GM18909 (cell line): ENCODE results near the gene NOL4L.
"Not testable (repeated sequence)": the region's sequence is repeated elsewhere in the genome, so short reads cannot be mapped to it uniquely, and the experiment has no call there.

Experiments
- ATAC-seq: cut with Tn5 transposase; IDR thresholded peaks from one replicate; pipeline ENCODE4 v1.9.1; 2021; ENCODE audit warnings: mild to moderate bottlenecking; ENCODE audit not compliant: unreplicated experiment, poor library complexity

The NOL4L gene

DNA sequence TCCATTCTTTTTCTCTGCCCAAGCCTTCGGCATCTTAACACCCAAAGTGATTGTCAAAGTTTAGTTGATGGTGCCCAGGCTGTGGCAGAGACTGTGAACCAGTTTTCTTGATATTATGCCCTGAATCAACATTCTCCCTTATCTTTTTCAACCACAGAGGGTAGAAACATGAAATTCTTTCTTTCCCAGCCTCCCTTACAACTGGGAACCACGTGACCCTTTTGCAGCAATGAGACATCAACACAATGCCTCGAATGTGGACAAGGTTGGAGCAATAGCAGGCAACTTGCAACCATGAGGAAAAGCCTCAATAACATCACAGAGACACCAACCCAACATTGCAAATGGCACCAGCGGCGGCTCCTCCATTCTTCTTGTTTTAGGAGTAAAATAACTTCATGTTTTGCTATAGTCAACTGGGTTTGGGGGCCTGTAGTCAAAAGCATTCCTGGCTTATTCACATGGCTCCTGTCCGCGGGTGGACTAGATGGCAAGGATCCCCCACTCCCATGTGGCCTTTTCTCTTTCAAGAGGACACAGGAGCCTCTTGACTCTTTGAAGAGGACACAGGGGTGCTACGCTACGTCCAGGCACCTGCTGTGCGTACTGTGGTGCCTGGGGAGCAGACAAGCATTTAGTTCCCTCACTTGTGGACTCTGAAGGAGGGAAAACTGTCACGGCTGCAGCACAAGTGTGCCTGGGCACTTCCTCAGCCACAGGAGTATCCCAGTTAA is 90.5 kb downstream of the NOL4L start:
- no peak for ATAC-seq

DNA sequence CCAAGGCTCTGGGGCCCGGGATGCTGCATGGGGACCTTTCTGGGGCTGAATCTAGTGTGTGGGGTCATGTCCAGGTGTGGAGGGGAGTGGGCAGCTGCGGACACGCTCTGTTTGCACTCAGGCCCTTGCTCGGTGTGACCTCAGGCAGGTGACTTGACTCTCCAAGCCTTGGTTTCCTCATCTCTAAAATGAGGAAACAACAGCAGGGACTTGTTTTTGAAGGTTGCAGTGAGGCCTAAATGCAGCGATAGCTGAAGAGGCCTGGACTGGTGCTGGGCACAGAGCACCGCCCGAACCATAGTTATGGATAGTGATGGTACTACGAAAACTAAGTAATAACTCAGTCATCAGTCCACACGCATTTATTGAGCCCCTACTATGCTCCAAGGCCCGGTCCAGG is 91.8 kb downstream of the NOL4L start:
- ATAC-seq, result no peak

DNA sequence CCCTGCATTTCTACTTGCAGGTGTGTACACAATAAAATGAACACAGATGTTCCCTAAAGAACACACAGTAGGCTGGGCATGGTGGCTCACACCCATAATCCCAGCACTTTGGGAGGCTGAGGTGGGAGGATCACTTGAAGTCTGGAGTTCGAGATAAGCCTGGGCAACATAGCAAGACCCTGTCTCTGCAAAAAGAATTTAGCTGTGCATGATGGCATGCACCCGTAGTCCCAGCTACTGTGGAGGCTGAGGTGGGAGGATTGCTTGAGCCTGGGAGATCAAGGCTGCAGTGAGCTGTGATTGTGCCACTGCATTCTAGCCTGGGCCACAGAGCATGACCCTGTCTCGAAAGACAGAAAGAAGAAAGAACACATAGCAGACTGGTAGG is 93.4 kb downstream of the NOL4L start:
- not testable (repeated sequence) for ATAC-seq

DNA sequence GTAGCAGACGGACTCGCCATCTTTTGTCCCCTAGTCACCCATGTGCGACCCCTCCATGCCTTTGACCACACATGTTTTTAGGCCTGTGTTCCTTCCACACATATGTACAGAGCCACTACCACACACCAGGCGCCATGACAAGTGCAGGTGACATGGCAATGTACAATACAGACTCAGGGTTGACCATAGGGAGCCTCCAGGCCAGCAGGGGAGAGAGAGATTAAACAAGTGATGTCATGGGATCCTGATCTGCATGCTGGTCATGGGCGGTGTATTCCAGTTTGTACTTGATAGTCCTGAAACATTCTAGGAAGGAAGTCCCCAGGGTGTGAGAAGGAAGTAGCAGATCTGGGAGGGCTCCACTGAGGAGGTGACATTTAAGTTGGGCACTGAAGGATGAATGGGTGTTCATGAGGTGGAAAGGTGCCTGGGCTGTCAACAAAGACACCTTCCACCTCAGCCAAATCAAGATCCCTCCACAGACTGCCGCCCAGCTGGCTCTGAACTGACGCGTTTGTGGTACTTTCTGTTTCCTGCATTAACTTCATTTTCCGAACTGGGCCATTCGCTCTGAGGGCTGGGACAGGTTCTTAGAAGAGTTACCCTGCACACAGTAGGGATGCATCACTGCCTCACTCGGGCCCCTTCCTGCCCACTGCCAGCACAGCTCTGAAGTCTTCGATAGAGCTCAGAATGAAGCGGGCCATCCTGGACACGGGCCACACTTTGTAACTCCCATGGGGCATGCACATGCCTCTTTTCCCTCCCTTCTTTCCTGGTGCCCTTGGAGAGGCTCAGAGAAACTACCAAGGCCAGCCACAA is 94.0 kb downstream of the NOL4L start:
- no peak for ATAC-seq

DNA sequence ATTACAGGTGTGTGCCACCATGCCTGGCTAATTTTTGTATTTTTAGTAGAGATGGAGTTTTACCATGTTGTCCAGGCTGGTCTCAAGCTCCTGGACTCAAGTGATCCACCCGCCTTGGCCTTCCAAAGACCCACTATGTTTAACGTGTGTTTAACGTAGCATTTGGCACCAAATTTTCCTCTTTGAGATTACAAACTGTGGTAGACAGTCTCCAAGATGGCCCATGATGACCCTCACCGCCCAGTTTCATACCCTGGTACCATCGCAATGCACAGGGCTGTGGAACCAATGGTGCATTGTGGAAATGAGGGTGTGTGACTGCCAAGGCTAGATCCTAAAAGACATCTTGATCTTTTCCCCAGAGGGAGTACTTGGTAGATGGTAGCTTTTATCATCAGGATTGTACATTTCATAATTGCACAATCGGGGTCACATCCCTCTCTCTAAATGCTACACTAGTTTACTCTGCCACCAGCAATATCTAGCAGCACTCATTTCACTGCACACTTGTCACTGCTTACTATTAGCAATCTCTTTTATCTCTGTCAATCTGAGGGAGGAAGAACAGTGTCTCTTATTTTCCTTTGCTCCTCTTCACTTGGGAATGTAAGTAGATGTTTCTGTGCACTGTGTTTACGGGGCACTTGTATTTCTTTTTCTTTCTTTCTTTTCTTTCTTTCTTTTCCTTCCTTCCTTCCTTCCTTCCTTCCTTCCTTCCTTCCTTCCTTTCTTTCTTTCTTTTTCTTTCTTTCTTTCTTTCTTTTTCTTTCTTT is 96.9 kb downstream of the NOL4L start:
- no peak for ATAC-seq

DNA sequence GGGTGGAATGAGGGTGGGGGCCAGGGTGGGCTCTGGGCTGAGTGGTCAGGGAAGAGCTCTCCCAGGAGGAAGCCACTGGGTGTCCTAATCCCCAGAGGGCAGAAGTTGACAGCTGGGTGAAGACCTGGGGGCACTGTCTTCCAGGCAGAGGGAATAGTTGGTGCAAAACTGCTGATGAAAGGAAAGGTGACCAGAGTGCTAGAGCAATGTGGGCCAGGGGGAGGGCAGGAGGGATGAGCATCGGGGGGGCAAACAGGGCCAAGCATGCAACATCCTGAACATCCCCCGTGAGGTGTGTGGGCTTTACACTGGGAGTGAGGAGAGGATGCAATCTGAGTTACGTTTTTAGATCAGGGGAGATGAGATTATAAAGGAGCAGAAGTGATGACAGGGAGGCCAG is 97.8 kb downstream of the NOL4L start:
- ATAC-seq, result no peak

DNA sequence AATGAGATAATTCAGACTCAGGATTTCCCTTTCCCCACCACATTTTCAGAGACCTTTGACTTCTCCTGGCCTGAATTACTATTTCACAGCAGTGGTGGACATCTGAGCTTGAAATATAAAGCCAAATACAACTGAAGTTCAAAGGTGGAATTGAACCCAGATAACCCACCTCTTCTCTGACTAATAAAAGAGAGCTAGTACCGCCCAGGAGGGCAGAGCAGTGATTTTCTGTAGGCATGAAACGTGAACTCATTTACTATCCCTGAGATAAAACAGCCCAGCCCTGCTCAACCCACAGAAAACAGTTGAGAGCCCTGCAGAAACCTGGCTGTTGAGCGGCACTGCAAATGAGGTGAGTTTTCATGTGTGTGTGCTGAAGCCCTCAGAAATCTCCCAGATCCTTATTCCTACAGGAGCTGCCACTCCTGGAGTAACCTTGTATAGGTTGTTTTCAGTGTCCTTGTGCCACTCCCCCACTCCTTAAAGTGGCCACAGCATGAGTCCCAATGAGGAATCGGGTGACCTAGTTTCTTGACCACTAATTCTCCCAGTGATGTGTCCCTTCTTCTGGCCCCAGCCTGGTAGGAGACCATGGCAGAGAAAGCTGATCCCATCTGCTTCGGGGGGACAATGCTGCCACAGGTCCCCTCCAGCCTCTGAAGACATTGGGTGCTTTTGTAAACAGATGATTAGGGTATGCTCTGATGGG is 99.2 kb downstream of the NOL4L start:
- no peak for ATAC-seq

DNA sequence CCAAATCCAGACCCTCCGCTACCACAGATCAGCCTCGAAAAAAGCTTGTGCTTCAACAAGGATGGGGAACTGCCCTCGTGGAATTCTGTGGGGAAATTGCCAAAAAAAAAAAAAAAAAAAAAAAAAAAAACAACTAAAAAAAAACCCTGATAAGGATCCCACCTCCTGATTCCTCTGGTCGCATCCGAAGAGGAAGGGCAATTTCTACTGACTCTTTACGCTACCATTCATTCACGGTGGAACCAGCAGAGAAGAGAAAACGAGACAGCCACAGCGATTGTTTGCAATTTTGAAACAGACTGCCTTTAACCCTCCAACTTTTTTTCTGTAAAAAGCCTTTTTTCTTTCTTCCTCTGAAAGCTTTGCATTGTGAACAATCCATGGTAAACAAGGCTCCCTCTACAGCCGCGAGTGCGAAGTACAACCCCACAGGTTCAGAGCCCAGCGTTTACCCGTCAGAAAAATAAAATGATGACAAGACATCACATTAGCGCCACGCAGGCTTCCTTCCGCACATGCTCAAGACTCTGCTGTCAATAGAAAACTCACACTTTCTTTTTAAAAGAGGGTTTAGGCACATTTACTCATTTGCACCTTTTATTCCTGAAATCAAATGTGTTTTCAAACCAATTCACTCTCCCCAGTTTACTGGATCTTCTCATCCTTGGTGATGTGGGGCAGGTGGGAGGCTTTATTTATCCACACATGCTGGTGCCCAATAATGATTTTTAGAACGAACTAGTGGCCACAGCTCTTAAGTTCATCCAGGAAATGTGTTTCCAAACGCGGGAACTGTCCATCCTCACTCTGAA is 100.0 kb downstream of the NOL4L start:
- peak; percentile 58 for ATAC-seq

DNA sequence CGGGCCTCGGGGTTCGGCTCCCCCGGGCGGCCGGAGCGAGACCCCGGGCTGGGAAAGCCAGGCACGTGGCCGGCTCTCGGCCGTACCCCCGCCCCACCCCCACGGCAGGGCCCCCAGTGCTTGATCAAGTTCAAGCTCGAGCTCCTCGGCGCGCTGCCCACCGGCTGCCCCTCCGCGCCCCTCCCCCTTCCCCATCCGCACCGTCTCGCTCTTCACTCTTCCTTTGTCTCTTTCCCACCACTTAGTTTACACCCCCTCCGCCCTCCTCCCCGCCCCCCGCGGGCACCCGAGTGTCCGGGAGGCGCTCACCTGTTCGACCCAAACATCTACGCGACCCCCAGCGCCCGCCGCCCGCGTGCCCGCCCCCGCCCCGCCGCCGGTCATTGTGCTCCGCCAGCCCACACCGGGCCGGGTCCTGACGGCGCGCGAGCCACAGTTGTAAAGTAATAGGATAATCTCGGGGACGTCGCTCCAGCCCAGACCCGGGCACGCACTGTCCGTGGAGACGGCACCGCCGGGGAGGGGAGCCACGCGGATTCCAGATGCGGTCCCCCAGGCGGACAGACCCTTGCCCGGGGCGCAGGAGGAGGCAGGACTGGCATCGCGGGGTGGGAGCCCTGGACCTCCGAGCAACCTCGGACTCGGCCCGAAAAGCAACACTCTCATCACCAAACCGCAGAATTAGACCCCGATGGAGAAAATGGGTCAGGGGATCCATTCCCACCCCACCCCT is 100.7 kb downstream of the NOL4L start:
- ATAC-seq, result no peak

DNA sequence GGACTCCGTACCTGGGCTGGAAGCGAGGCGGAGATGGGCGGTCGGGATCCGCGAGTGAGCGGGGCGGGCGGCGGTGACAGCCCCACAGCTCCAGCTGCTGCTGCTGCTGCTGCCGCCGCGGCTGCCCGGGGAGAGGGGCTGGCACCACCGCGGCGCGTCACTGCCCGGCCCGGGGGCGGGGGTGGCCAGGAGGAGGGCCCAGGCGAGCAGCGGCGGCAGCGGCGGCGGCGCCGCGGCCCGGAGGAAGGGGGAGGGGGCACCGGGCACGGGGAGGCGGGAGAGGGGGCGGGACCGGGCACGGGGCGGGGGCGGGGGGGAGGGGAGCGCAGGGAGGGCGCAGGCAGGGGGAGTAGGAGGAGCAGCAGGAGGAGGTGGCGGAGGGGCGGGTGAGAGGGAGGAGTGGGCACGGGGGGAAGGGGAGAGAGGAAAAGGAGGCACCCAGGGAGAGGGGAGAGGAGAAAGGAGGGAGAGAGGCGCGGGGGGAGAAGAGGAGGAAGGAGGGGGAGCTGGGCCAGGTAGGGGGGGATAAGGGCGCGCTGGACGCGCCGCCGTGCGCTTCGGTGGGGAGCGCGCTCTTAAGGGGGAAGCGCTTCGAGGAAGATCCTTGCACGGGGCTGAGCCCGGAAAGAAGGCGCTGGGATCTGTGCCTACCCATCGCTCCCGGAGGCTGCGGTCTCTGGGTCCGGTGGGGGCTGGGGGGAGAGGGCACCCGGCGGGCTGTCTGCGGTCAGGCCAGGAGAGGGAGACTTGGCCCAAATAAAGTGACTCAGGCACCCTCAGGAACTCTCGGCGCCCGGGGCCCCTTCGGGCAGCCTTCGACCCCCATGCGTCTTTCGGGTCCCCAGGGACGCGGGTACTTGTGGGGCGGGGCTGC is 101.5 kb downstream of the NOL4L start:
- no peak for ATAC-seq

DNA sequence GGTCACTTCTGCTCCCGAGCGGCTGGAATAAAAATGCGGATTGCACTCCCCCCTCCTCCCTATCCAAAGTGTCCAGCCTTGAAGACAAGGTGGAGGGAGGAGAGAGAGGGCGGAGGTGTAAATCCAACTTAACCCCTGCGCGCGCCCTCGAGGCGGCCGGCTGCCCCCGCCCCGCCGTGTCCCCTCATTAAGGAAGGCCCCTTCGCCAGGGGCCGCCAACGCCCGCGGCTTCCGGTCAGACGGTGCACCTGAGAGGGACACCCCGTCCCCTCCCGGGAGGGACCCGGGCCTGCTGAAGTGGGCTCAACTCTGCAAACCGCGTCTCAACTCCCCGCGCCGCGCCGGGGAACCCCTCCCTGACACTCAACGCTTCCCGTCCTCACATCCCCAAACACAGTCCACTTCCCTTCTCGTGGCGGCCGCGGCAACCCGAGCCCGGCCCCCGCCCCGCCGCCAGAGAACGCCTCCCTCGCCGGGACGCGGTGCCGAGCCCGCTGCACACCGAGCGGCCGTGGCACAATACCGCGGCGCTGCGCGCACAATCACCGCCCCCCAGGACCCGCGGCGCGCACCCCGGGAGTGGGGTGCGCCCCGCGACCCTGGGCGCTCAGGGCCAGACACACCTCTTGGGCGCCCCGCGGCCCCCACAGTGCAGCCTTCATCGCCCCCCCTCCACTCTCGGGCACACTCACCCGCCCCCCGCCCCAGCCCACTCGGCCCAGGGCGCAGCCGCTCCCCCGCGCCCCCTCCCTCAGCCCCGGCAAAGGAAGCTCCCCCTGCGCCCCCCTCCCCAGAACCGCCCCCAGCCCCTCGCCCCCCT is 102.5 kb downstream of the NOL4L start:
- no peak for ATAC-seq

DNA sequence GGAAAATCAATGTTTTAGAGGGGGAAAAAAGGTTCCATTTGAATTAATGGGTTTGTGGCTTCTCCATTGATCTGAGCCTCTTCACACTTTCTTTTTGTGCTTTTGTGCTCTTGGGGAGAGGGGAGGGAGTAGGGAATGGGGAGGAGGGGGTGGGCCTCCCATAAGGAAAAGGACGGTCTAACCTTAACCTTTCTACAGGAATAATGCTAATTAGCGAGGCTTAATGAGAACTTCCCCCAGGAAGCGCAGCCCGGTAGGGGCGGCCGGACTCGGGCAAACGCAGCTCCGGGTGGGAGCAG is 103.0 kb downstream of the NOL4L start:
- ATAC-seq, result no peak

DNA sequence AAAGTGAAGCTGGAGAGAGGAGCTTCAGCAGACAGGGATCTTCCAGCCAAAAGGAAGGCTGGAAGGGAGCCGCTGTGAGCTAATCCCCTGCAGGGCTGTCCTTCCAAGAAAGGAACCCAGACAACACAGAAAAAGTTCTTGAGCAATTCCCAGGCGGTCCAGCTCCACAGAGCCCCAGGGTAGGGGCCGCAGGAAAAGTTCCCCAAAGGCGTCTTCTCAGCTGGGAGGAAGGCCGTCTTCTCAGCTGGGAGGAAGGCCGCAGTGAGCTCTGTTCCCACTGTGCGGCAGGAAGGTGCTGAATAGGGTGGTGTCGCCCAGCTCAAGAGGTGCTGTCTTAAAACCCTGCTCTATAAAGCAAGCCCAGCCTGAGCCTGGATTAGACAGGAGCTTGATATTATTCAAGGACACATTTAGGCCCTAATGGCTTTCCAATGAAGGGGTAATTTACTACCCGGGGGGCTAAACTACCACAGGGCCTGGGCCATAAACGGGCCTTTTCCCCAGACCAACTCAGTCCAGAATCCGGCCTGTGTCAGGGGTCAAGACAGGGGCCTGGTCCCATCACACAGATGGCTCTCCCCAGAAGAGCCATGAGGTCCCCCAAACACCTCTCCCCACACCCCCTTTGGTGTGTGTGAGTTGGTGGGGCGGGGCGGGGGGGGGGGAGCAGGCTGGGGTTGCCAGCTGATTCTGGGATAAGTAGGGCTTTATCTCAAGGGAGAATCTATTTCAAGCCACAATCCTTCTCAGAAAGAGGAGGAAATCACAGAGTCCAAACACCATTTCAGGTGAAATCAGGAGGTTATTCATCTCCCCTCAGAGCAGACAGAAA is 103.6 kb downstream of the NOL4L start:
- no peak for ATAC-seq

DNA sequence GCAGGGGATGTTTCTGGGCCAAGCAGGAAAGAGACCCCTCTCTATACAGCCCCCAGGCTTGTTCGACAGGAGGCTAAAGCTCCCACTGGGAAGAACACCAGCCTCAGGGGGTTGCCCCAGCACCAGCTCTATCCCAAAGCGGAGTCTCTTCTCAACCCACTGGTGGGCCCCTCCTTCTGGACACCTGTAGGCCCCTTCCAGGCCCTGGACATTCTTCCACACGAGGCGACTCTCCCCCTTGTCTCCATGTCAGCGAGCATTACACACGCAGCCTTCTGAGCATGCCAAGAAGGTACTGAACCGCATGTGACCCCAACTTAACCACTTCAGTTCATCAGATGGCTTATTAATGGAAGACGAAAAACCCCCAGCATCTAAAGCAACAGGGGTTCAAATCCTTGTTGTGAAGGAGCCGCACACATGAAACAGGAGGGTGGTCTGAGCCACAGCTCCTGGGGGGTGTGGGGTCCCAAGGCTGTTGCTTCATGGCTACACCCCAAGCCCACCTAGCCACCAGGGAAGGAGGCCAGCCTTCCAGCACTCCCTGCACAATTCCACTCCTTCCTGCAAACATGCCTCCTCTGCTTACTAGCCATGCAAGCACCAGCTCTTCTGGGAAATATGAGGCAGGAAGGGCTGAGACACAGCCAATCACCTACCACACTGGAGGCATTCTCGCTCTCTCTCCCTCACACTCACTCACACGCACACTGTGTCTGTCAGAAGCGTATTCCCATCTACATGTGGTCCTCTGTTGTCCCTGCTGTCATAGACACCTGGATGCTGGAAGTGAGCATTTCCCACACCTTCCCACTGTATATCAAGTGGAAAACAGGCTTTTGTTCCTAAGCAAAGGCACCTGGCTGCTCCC is 104.5 kb downstream of the NOL4L start:
- no peak for ATAC-seq

DNA sequence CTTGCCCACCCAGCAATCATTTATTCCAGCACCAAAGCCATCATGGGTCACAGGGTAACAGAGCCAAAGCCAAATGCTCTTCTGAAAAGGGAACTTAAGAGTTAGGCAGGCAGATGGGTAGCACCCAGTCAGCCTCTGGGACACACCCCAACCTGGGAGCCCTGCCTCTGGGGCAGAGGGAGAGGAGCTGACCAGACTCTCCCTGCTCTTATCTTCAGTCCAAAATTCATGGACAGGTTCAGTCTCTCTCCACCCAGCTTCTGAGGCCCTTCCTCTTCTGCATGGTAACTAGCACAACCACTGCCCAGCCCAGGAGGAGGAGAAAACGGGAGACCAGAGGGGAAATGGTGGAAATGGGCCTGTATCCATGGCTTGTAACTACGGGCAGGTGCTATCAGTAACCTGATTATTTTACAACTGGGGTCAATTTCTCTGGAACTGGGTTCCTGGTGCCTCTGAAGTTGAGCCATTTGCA is 105.4 kb downstream of the NOL4L start:
- ATAC-seq, result no peak

DNA sequence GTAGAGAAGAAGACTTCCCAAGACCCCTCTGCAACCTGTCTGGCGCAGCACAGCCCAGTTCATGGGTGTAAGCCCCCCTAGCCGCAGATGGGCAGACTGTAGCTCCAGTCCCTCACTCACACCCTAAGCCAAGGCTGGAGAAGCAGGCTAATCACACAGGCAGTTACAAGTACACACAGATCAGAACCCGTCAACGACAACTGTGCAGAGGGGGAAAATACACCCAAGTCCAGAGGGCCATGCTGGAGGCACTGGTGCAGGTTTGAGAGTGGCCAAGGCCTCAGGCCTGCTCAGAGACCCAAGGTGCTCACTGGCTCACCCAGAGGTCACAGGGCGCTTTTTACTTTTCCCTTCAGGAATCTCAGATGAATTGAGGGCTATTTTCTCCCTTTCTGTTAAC is 106.1 kb downstream of the NOL4L start:
- no peak for ATAC-seq
